ENCODE data around the gene CD99L2.

DNA sequence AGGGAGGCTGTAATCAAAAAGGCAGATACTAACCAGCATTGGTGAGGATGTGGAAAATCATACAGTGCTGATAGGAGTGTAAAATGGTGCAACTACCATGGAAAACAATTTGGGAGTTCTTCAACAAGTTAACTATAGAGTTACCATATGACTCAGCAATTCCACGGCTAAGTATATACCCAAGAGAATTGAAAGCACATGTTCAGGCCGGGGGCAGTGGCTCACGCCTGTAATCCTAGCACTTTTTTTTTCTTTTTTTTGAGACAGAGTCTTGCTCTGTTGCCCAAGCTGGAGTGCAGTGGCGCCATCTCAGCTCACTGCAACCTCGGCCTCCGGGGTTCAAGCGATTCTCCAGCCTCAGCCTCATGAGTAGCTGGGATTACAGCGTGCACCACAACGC lies 15.0 kb upstream of the CD99L2 start:
- TF ChIP-seq POLR2A (IDR thresholded peaks at IDR 0.05) (no peak), CTCF (IDR thresholded peaks at IDR 0.05) (no peak)
